GM13977 (cell line): ENCODE measurements around the gene GBA3.

Source experiments
- DNase-seq: peaks from one replicate; pipeline ENCODE4 v3.0.0; 2012; ENCODE audit warnings: low spot score
- in situ Hi-C: fragments of 300-500 bp; cut with MboI; formaldehyde crosslinking; loops from one replicate; pipeline ENCODE4 v1.12.0; 2022; ENCODE audit warnings: low sequenced_read_pairs, low pct_unique_long_range_greater_than_20kb, mixed read lengths, inconsistent platforms; ENCODE audit not compliant: unreplicated experiment
- TF ChIP-seq, protein P1 (sequence below): IDR thresholded peaks from 2 replicates; pipeline ENCODE4 v1.5.1; 2012; ENCODE audit warnings: mild to moderate bottlenecking, control low read depth; ENCODE audit not compliant: insufficient read depth; ENCODE audit errors: extremely low read depth, missing control alignments

GBA3 gene

DNA sequence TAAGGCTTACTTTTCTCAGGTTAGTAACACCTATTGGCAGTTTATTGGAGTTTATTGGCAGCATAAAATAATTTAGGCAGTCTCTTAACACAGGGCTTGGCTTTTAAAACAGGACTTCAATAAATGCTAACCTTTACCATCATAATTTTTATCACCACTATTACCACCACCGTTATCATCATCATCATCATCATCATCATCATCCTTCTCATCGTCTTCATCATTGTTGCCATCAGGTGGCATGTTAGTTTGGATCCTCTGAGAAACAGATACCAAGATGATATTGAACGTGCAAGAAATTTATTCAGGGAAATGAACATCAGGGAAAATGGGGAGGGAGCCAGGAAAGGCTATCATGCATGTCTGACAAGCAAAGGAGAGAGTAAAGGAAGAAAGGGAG is 16.2 kb downstream of the GBA3 start:
- TF ChIP-seq, protein P1, sequence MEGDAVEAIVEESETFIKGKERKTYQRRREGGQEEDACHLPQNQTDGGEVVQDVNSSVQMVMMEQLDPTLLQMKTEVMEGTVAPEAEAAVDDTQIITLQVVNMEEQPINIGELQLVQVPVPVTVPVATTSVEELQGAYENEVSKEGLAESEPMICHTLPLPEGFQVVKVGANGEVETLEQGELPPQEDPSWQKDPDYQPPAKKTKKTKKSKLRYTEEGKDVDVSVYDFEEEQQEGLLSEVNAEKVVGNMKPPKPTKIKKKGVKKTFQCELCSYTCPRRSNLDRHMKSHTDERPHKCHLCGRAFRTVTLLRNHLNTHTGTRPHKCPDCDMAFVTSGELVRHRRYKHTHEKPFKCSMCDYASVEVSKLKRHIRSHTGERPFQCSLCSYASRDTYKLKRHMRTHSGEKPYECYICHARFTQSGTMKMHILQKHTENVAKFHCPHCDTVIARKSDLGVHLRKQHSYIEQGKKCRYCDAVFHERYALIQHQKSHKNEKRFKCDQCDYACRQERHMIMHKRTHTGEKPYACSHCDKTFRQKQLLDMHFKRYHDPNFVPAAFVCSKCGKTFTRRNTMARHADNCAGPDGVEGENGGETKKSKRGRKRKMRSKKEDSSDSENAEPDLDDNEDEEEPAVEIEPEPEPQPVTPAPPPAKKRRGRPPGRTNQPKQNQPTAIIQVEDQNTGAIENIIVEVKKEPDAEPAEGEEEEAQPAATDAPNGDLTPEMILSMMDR = no peak
- DNase-seq = no peak
- in situ Hi-C loops = no loop called here

DNA sequence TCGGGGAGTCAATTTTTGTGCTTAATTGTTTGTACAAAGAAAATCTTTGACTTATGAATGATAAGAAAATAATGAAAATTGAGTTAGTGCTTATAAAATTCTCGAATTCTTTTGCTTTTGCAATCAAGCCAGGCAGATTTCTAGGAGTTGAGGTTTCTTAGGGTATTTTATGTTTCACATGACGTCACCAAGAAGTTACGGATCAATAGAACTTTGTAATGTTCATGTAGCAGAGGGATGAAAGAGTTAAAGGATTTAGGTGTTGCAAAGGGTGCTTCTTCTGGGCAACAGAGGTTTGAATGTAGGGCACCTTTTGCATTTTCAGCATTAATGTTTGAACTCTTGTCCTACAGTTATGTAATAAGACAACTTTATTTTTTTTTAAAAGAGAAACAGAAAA is 19.4 kb downstream of the GBA3 start:
- TF ChIP-seq, protein P1 = no peak
- in situ Hi-C loops = no loop called here
- no peak for DNase-seq

DNA sequence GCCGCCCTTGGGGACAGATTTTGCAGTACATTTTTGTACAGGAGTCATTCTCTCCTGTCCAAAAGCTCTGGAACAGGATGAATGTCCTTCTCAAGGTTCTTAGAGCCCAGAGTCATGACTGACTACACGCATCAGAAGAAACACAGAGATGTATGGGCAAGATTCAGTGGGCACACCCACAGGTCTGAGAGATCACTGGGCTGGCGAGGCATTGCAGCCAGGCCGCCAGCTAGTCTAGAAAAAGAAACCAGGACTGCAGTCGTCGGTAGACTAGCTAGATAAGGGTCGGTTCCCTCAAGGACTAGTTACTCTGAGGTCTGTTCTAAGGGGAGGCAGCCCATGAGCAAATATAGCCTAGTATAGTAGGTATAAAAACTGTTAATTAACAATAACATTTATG is 19.8 kb downstream of the GBA3 start:
- TF ChIP-seq, protein P1 = no peak
- DNase-seq = no peak
- in situ Hi-C loops = no loop called here

DNA sequence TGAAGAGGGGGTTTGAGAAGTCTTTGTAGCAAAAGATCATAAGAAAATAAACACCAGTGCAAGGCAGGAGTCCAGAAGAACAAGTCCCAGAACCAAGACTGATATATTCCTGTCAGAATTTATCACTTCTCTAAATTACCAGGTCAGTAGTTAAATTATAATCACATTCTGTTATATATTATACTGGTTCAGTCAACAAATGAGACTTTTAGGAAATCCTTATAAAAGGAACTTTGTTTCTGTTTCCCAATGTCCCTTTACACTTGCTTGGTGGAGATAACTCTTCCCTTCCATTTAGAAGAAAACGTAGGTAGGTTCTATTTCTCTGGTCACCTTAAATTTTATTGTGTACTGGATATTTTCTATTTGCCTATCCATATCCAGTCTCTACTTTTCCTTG is 21.1 kb downstream of the GBA3 start:
- in situ Hi-C loops = no loop called here
- DNase-seq = no peak
- TF ChIP-seq, protein P1 = no peak

DNA sequence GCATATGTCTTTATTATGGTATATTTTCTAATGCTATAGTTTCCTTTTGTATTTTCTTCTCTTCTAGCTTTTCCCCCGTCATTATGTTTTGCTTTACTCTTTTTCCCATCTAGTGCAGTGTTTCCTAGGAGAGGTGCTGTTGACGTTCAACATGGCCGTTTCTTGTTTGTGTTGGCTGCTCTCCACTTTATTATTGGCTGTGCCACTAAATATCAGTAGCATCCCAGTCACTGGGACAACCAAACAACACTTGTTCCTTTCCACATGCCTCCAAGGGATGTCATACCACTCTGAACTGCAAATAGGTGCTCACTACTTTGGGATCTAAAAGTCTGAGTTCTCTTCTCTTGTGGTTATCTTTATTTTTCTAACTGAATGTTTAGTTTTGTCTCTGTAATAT is 26.5 kb downstream of the GBA3 start:
- in situ Hi-C loops = no loop called here
- TF ChIP-seq, protein P1 = no peak
- DNase-seq = no peak

DNA sequence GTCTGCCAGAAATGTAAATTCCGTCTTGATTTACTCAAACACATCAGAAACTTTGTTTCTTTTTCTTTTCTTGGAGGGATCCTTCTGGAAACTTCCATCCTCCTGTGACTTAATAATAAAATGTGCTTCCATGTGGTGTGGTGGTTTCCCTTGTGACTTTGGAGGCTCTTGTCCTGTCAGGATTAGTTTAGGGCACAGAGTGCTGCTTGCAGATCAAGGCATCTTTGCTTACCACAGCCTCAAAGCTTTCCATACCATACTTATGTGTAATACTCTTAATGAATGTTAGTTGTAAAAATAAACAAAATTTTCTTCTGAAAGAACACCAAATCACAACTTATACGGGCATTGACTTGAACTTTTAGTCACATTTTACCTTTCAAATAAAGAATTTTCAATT is 27.4 kb downstream of the GBA3 start:
- TF ChIP-seq, protein P1 = no peak
- in situ Hi-C loops = no loop called here
- DNase-seq = no peak

DNA sequence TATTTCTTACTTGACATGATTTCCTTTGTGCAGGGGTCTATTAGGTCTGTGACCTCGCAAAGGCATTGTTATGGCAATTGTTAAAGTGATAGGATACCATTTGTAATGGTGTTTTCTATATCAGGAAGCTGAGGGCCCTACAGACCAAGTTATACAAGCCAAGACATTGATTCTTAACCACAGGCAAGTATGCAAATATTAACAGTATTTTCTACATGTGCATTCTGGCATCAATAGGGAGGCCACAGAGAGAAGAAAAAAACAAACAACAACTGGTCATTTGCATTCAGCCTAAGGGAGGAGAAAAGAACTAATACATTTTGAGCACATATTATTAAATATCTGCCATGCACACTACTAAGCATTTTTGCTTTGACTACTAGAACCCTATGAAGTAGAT is 28.5 kb downstream of the GBA3 start:
- in situ Hi-C loops = no loop called here
- no peak for DNase-seq
- TF ChIP-seq, protein P1 = no peak
